ENCODE measurements around the gene SERINC2.

SERINC2 gene

DNA sequence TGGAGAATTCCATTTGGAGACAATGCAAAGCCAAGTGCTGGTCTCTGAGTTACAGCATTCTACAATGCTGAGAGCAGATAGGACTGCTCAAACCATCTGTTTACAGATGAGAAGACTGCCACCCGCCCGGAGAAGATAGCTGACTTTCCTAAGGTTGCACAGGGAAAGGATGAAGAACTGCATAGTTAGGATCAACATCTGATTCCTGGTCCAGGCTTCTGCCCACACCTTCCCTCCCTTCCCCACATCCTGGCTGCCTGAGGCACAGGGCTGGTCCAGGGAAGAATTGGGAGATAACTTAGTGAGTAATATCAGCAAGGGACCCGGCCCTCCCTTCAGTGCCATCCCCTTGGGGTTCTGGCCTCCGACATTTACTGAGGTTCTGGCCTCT, 2.0 kb downstream of the SERINC2 start:
- Mint-ChIP-seq H3K4me1 (peaks cover 4% of the 10 kb centered on the region), H3K9me3 (no peaks in the 10 kb centered on the region), H3K27ac (no peak overlapping the region), H3K36me3 (ENCODE audit: low read depth) (no peaks in the 10 kb centered on the region), H3K4me3 (no peak overlapping the region), H3K27me3 (peaks cover 54% of the 10 kb centered on the region)
- no peak for DNase-seq
- ATAC-seq = no peak

DNA sequence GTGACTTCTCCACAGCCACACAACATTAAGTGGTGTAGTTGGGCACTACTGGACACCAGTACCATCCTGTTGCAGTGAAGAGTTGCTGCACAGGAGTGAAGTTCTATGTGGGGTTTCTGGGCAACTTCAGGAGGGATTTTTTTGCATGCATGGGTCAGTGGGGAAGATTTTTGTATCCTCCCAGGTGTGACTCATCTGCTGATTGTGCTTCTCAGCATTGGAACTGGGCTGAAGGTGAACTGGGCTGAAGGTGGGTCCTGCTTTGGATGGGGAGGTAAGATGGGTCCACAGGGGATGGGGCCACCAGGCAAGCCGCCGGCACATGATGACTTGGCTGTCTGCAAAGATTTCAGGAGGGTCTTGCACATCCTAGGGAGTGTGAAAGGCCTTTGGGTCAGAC, 2.6 kb downstream of the SERINC2 start:
- Mint-ChIP-seq H3K36me3 (ENCODE audit: low read depth) (no peaks in the 10 kb centered on the region), H3K27me3 (peaks cover 50% of the 10 kb centered on the region), H3K4me1 (peaks cover 4% of the 10 kb centered on the region), H3K9me3 (no peaks in the 10 kb centered on the region), H3K4me3 (no peak overlapping the region), H3K27ac (no peak overlapping the region)
- ATAC-seq = no peak
- no peak for DNase-seq

DNA sequence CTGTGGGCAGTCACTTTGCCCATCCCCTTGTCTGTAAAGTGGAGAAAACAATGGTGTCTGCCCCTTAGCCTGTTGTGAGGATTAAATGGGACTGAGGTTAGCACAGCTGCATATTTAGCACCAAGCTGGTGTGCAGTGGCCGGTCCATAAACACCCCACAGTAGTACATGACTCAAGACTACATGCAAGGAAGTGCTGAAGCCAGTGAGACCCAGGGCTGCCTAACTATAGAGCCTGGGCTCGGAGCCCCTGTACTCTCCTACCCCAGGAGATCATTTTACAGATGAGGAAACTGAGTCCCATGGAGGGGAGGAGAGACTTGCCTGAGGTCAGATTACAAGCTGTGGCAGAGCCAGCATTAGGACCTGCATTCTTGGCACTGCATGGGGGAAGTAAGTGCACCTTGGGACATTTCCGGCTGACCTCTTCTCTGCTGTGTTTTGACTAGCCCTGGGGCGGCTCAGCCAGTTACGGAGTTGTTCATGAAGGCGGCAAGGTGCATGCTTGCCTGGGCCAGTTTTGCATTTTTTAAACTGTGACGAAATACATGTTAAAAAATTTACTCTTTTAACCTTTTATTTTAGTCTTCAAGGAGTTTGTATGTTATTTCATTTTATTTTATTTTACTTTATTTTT, 3.2 kb downstream of the SERINC2 start:
- ATAC-seq (no peak), DNase-seq (no peak)
- Mint-ChIP-seq H3K4me1 (peaks cover 4% of the 10 kb centered on the region), H3K27me3 (peaks cover 45% of the 10 kb centered on the region), H3K36me3 (ENCODE audit: low read depth) (no peaks in the 10 kb centered on the region), H3K4me3 (no peak overlapping the region), H3K27ac (no peak overlapping the region), H3K9me3 (no peaks in the 10 kb centered on the region)

DNA sequence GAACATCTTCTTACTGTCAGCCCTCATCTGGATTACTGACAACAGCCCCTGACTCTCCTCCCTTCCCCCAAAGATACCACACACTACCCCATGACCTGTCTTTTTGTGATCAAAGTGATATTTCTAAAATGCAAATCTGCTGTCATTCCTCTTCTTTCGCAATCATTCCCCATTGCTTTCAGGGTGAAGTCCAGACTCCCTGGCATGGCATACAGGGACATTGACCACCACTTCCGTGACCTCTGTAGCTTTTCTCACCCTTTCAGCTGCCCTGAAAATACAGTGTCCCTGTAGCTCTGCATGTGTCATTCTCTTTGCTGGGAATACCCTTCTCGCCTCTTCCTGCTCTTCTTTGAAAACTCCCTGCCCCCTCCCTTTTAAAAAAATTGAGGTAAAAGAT, 4.1 kb downstream of the SERINC2 start:
- Mint-ChIP-seq H3K4me1 (peaks cover 4% of the 10 kb centered on the region), H3K4me3 (no peak overlapping the region), H3K36me3 (ENCODE audit: low read depth) (no peaks in the 10 kb centered on the region), H3K27me3 (peaks cover 38% of the 10 kb centered on the region), H3K27ac (no peak overlapping the region), H3K9me3 (no peaks in the 10 kb centered on the region)
- ATAC-seq (no peak), DNase-seq (no peak)

DNA sequence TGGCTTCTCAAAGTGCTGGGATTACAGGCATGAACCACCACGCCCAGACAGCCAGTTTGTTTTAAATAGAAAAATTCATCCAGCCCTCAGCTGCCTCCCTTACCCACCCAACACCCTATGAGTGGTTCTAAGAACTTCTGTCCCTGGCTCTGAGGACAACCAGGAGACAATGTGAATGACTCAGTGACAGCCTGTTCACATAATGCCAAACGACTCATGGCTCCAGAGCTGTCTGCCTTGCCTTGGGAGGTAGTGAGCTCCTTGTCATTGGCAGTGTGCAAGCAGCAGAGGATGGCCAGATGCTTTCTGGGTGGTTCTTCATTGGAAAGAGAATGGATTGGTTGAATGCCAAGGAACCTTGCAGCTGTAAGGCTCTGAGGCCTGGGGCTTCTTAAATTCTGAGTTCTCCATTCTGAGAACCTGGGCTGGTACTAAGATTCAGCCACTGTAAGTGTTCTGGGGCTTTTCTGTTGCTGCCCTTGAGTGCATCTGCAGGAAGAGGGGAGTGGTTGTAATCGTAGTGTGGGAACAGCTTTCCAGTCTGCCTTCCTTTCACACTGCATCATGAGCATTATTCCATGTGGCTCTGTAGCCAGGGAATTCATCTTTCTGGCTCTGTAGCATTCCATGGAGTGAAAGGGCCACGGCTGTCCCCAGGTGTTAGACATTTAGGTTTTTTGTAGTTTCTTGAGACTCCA, 5.8 kb downstream of the SERINC2 start:
- H3K27ac Mint-ChIP-seq = no peak overlapping the region
- peaks cover 43% of the 10 kb centered on the region for H3K27me3 Mint-ChIP-seq
- ATAC-seq (no peak), DNase-seq (no peak)
- H3K9me3 Mint-ChIP-seq = no peaks in the 10 kb centered on the region
- no peak overlapping the region for H3K4me3 Mint-ChIP-seq
- no peaks in the 10 kb centered on the region for H3K36me3 Mint-ChIP-seq (ENCODE audit: low read depth)
- H3K4me1 Mint-ChIP-seq = peaks cover 11% of the 10 kb centered on the region

DNA sequence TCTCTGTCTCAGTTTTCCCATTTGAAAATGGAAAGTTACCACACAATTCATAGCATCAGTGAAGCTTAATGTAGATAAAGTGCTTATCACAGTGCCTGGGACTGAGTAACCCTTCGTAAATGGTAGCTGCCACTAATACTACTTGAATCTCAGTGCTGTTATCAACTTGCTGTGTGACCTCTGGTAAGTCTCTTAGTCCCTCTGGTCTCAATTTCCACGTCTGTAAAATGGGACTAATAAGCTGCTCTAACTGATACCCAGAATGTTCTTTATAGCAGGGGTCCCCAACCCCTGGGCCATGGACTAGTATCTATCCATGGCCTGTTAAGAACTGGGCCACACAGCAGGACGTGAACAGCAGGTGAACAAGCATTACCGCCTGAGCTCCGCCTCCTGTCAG, 7.7 kb downstream of the SERINC2 start:
- ATAC-seq = no peak
- DNase-seq = no peak
- peaks cover 29% of the 10 kb centered on the region for H3K27me3 Mint-ChIP-seq

DNA sequence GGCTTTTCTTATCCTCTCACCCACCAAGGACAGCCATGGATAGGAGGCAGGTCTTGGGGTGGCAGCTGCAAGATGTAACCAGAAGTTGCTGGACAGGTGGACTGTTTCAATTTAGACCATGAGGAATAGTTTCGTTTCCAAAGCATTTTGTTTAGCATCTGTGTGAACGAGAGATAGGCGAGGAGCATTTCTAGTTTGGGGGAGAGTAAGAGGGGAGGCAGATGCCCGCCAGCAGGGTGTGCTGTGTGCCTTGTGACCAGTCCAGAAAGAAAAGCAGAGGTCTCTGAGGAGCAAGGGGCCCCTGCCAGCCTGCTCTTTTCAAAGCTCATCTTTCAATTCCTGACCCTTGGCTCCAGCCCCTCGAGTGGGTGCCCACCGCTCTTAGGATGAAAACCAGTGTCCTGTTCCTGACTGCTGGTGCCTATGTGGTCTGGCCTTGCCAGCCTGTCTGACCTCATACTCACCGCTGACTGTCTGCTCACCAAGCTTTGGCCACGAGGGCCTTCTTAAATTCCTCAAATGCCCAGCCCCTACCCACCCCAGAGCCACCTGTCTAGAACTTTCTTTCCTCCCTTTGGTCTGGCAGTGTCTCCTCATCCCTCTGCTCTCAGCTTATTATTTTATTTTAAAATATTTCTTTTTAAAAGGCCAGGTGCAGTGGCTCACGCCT, 8.5 kb downstream of the SERINC2 start:
- Mint-ChIP-seq H3K4me3 (no peak overlapping the region), H3K4me1 (peaks cover 9% of the 10 kb centered on the region), H3K27ac (no peak overlapping the region), H3K36me3 (ENCODE audit: low read depth) (no peaks in the 10 kb centered on the region), H3K9me3 (no peaks in the 10 kb centered on the region), H3K27me3 (peaks cover 25% of the 10 kb centered on the region)
- DNase-seq (no peak), ATAC-seq (no peak)

More for the DNA sequence above, 7.7 kb downstream of the SERINC2 start:
- Mint-ChIP-seq H3K36me3 (ENCODE audit: low read depth) (no peaks in the 10 kb centered on the region), H3K27ac (no peak overlapping the region), H3K4me3 (no peak overlapping the region), H3K9me3 (no peaks in the 10 kb centered on the region), H3K4me1 (peaks cover 9% of the 10 kb centered on the region)

DNA sequence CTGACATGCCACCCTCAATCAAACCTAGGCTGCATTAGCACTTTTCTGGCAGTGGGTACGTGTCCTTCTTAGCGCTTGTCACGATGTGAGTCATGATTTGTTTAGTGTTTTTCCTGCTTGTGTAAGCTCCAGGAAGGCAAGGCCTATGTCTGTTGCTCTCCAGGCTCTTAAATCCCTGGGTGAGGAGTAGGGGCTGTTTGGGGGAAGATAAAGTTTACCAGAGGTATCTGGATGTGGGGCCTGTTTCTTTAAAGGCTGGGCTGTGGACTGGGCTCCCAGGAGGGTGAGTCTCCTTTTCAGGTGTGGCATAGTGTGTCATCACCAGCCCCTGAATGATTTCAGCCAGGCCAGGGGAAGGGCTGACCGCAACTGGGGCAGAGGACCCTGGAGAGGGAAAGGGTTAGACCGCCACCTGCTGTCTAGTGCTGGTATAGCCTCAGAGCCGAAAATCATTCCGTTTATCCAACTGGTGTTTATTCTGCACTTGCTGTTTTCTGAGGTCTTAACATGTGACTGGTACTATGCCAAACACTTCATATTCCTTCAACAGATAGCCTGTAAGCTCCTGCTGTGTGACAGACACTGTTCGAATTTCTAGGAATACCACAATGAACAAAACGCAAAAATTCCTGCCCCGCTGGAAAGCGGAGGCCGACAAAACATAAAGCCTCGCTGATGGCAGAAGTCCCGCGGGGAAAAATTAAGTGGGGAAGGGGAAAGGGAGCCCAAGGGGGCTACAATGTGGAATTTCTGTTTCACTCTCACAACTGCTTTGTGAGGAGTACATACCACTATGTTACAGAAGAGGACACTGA, 9.7 kb downstream of the SERINC2 start:
- Mint-ChIP-seq H3K4me1 (peaks cover 9% of the 10 kb centered on the region), H3K27me3 (peaks cover 18% of the 10 kb centered on the region), H3K9me3 (no peaks in the 10 kb centered on the region), H3K36me3 (ENCODE audit: low read depth) (no peaks in the 10 kb centered on the region), H3K27ac (no peak overlapping the region), H3K4me3 (no peak overlapping the region)
- peak; percentile 76 for DNase-seq
- peak; percentile 83 for ATAC-seq

DNA sequence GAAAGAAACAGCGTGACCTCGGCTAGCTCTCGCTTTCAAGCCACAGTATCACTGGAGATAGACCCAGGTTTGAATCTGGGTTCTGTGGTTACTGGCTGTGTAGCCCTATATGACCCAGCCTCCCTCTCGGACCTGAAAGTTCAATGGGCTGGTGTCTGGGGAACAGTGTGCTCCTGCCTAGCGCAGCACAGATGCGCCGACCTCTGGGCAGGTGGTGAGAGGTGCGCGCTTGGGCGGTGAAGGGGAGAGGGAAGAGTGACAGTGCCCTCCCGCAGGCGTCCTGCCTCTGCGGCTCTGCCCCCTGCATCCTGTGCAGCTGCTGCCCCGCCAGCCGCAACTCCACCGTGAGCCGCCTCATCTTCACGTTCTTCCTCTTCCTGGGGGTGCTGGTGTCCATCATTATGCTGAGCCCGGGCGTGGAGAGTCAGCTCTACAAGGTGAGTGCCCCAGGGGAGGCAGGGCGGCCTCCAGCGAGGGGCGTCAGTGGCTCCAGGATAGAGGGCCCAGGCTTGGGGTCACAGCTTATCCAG, 10.5 kb downstream of the SERINC2 start:
- H3K27ac Mint-ChIP-seq = no peak overlapping the region
- ATAC-seq = no peak
- DNase-seq = peak; percentile 8
- no peaks in the 10 kb centered on the region for H3K36me3 Mint-ChIP-seq (ENCODE audit: low read depth)
- H3K4me3 Mint-ChIP-seq = no peak overlapping the region
- H3K4me1 Mint-ChIP-seq = peaks cover 9% of the 10 kb centered on the region
- H3K9me3 Mint-ChIP-seq = no peaks in the 10 kb centered on the region
- H3K27me3 Mint-ChIP-seq = peaks cover 18% of the 10 kb centered on the region

DNA sequence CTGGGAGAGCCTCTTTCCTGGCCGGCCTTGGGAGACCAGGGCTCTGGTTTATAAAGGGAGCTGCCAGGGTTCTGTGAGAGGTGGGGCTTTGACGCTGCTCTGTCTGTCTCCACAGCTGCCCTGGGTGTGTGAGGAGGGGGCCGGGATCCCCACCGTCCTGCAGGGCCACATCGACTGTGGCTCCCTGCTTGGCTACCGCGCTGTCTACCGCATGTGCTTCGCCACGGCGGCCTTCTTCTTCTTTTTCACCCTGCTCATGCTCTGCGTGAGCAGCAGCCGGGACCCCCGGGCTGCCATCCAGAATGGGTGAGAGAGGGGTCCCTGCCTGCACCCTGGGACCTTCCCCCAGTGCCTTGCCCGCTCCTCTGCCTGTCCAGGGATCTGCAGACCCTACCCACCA, 11.6 kb downstream of the SERINC2 start:
- no peak for ATAC-seq
- Mint-ChIP-seq H3K27me3 (peaks cover 18% of the 10 kb centered on the region), H3K36me3 (ENCODE audit: low read depth) (no peaks in the 10 kb centered on the region), H3K4me1 (peaks cover 9% of the 10 kb centered on the region), H3K27ac (no peak overlapping the region), H3K9me3 (no peaks in the 10 kb centered on the region), H3K4me3 (no peak overlapping the region)
- no peak for DNase-seq

DNA sequence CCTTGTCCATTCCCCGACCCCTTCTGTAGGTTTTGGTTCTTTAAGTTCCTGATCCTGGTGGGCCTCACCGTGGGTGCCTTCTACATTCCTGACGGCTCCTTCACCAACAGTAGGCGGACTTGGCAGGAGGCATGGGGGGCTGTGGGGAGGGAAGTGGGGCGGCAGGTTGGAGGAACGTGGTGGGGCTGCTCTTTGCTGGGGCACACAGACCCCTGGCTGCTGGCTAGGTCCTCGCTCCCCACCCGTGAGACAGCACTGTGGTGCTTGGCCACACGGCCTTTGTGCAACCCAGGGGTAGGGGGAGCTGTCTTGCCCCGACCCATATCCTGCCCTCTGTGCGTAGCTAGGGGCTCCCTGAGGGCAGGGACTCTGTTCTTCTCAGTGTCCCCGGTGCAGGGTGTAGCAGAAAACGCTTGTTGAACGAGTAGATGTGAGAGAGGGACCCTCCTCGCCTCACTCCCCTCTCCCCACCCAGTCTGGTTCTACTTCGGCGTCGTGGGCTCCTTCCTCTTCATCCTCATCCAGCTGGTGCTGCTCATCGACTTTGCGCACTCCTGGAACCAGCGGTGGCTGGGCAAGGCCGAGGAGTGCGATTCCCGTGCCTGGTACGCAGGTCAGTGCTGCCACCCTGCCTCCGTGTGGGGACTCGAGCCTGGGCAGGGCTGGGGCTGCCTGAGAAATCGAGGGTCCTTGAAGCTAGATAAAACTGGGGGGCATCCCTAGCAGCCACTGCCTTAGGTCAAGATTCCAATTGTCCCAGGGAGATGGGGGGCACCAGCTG, 12.5 kb downstream of the SERINC2 start:
- H3K9me3 Mint-ChIP-seq = no peaks in the 10 kb centered on the region
- no peaks in the 10 kb centered on the region for H3K36me3 Mint-ChIP-seq (ENCODE audit: low read depth)
- peaks cover 9% of the 10 kb centered on the region for H3K4me1 Mint-ChIP-seq
- no peak overlapping the region for H3K27ac Mint-ChIP-seq
- peaks cover 18% of the 10 kb centered on the region for H3K27me3 Mint-ChIP-seq
- ATAC-seq = no peak
- H3K4me3 Mint-ChIP-seq = no peak overlapping the region
- no peak for DNase-seq

DNA sequence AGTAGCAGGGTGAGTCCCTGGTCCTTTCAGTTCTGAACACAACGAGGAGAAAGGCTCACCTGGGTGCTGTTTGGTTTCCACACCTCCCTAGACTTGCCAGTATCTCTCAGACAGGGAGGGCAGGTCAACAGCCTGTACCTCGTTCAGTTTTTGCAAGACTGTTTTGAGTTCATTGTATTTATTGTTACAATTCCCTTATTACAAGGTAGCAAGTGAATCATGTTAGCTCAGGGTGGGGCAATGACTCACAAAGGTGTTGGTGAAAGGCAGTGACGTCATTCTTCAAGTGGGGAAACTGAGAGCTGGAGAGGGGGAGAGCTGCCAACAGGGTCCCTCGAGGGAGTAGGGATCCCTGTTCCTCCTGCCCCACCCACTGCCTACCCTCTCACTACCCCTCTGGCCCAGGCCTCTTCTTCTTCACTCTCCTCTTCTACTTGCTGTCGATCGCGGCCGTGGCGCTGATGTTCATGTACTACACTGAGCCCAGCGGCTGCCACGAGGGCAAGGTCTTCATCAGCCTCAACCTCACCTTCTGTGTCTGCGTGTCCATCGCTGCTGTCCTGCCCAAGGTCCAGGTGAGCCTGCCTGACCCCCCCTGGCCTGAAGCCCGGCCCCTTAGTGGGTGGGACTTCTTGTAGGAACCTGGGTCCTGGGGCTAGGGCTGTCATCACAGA, 13.4 kb downstream of the SERINC2 start:
- H3K27me3 Mint-ChIP-seq = peaks cover 17% of the 10 kb centered on the region
- H3K36me3 Mint-ChIP-seq (ENCODE audit: low read depth) = no peaks in the 10 kb centered on the region
- no peak overlapping the region for H3K4me3 Mint-ChIP-seq
- no peak overlapping the region for H3K27ac Mint-ChIP-seq
- ATAC-seq = no peak
- no peak for DNase-seq
- peaks cover 9% of the 10 kb centered on the region for H3K4me1 Mint-ChIP-seq
- no peaks in the 10 kb centered on the region for H3K9me3 Mint-ChIP-seq

DNA sequence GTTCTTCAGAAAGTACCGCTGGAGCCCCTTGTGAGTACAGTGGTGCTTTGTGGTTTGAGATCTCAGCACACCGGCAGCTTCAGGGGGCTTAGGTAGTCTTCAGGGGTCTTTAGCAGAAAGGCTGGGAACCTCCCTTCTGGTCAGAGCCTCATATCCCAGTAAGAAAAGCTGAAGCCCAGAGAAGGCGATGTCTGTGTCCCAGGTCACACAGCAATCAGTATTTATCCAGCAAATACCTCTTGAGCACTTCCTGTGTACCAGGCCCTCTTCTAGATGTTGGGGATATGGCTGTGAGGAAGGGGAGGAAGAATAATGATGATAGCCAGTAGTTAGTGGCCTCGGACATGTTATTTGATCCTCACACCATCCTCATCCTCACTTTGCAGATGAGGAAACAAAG, 14.3 kb downstream of the SERINC2 start:
- no peaks in the 10 kb centered on the region for H3K36me3 Mint-ChIP-seq (ENCODE audit: low read depth)
- no peak overlapping the region for H3K27ac Mint-ChIP-seq
- DNase-seq = no peak
- ATAC-seq = no peak
- H3K27me3 Mint-ChIP-seq = peaks cover 16% of the 10 kb centered on the region
- no peaks in the 10 kb centered on the region for H3K9me3 Mint-ChIP-seq
- no peak overlapping the region for H3K4me3 Mint-ChIP-seq
- H3K4me1 Mint-ChIP-seq = peaks cover 9% of the 10 kb centered on the region
